COLO668 (cell line): Measurements from ENCODE around the gene GHRH.

Experiments used
- DNase-seq: peaks from one replicate; lab custom pipeline; 2025; ENCODE audit not compliant: unreplicated experiment; lab: John Stamatoyannopoulos, UW

GHRH gene

GRCh38 chr20:37240337-37241067, 21.1 kb downstream of the GHRH start:
- no peak for DNase-seq

- no peak for DNase-seq
Measured at GRCh38 chr20:37238935-37239451, 22.6 kb downstream of the GHRH start.

DNA sequence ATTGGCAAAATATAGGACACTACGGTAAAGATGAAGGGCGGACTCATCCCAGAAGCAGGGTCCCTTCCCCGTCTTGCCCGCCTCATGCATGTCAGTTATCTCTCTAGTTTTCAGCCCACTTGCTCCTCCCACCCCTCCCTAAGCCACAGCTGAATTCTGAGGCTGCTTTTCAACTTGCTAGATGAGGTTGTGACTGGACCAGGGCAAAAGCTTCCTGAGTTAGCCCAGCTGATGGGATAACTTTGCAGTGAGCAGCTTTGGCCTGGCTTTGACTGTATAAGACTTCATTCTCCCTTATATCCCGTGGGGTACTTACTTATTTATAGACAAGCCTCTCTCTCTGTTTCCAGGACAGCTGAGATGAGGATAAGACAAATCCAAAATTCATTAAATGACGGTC, 23.2 kb downstream of the GHRH start:
- no peak for DNase-seq

- DNase-seq, result no peak
Measured at GRCh38 chr20:37237656-37238055, 24.0 kb downstream of the GHRH start.

DNA sequence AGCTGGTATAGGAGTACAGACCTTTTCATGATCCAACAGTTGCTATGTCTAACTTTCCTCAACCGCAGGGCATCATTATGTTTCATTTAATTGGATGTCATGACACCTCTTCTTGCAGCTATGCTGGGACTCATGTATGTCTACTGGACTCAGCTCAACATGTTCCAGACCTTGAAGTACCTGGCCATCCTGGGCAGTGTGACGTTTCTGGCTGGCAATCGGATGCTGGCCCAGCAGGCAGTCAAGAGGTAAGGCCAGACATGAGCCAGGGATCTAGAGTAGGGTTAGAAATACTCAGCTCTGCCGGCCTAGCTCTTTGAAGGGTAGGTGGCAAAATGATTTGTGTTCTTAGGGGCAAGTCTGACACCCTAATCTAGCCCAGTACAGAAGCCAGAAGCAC, 25.2 kb downstream of the GHRH start:
- DNase-seq, result no peak

DNA sequence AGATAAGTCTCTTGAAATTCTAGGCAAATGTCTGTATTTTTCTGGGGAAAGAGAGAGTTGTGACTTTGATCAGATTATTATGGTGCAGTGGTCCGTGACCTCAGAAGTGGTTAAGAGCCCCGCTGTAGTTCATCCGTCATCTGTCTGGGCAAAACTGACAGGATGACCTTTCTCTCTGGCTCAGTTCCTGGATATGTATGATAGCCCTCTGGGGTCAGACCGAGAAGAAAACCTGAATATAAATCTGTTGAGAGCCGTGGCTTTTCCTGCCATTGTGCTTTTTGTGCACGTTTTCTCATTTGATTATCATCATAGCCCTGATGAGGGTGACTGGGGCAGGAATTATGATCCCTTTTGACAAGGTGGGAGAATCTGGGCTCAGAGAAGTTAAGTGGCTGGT, 26.5 kb downstream of the GHRH start:
- no peak for DNase-seq

- no peak for DNase-seq
Measured at GRCh38 chr20:37234254-37234581, 27.4 kb downstream of the GHRH start.

- no peak for DNase-seq
Measured at GRCh38 chr20:37233548-37234253, 27.9 kb downstream of the GHRH start.

- no peak for DNase-seq
Measured at GRCh38 chr20:37231947-37232630, 29.5 kb downstream of the GHRH start.

DNA sequence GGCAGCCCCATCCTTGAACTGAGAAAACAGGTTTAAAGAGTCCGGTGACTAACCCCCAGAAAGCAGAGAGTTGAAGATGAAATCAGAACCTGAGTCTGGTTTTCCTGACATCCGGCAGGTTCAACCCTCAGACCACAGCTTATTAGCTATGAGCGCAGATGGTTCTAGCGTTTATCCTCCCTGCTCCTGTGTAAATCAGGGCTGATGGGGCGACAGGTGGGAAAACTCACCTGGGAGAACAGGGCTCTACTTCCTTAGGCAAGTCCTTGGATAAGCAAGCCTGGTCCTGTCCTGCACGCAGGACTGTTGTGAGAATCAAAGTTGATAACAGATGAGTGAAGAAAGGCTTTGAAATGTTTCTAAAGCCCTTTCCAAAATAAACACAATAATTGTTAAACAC, 31.4 kb downstream of the GHRH start:
- no peak for DNase-seq

GRCh38 chr20:37229357-37229756, 32.3 kb downstream of the GHRH start:
- no peak for DNase-seq

DNA sequence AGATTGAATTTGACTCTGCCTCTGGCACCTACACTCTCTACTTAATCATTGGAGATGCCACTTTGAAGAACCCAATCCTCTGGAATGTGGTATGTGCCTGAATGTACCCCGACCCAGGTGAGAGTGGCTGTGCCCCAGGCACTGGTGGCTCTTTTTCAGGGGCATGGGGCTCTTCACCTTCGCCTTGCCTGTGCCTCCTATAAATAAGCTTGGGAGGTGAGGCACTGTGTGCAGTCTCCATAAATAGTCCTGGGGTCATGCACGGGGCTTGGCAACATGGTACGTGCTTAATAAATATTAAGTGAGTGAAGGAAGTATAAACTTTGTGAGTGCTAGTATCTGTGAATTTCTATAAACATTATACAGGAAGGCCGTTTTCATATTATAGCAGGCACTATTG, 33.0 kb downstream of the GHRH start:
- no peak for DNase-seq

DNA sequence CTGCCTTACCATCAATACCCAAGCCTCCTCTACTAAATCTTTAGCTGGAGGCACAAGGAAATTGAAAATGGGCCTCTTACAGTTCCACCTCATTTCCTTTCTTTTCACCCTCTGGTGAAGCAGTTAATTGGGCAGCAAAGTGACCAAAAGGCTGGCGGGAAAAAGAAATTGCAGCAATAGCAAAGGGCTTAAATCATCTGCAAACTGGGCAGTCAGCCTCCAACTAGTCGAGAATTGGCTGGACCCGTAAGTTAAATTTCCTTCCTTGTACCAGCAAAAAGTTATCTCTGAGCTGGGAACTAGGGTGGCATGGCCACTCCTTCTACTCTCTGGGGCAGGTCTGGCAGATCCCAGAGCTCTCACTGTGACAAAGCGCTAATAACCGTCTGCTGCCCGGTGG, 33.5 kb downstream of the GHRH start:
- no peak for DNase-seq

- no peak for DNase-seq
Measured at GRCh38 chr20:37226889-37227288, 34.7 kb downstream of the GHRH start.

DNA sequence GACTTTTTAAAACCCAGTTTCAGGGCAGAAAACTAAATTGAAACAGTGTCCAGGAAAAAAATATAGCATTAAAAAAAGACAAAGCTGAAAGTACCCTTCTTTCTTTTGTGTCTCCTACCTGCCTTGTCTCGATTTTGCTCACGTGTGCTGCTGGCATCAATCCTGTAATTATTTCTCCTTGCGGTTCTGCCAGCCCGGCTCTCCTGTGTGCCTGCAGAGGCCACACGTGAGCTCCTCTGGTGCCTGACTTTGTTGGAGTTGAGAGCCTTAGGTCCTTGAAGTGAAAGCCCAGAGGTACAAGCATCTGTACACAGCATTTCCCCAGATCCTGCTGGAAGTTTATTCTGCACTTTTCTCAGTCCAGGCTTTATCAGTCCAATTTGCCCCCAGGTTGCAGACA, 36.5 kb downstream of the GHRH start:
- DNase-seq, result no peak

- no peak for DNase-seq
Measured at GRCh38 chr20:37223053-37223452, 38.6 kb downstream of the GHRH start.

- no peak for DNase-seq
Measured at GRCh38 chr20:37222086-37222485, 39.5 kb downstream of the GHRH start.

GRCh38 chr20:37220731-37221130, 40.9 kb downstream of the GHRH start:
- no peak for DNase-seq

- no peak for DNase-seq
Measured at GRCh38 chr20:37219751-37220668, 41.6 kb downstream of the GHRH start.

DNA sequence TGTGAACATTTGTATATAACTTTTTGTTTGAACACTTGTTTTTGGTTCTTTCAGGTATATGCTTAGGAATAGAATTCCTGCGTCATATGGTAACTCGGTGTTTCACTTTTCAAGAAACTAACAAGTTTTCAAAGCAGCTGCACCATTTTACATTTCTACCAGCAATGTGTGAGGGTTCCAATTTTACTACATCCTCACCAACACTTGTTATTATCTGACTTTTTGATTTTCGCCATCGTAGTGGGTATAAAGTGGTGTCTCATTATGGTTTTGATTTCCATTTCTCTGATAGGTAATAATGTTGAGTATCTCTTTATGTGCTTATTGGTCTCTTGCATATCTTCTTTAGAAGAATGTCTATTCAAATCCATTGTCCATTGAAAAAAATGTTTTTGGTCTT, 42.6 kb downstream of the GHRH start:
- no peak for DNase-seq

DNA sequence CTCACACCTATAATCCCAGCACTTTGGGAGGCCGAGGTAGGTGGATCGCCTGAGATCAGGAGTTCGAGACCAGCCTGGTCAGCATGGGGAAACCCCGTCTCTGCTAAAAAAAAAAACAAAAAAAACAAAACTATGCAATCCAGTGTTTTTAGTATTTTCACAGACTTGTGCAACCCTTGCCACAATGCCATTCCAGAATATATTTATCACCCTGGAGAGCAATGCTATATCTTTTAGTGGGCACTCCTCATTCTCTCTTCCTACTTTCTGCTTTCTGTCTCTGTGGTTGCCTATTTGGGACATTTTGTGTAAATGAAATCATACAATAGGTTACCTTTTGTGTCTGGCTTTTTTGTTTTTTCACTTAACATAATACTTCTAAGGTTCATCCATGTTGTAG, 43.2 kb downstream of the GHRH start:
- no peak for DNase-seq
